ENCODE data around the gene KRTAP17-1.
A peak's percentile ranks its signal among the peaks of the same experiment; 100 is the strongest.
"Not testable (repeated sequence)": the region's sequence is repeated elsewhere in the genome, so short reads cannot be mapped to it uniquely, and the experiment has no call there.

KRTAP17-1 gene

GRCh38 chr17:41315204-41315794 lies at the start of gene KRTAP17-1:
KRTAP17-1 (minus strand) TSS chr17:41315710; CDS start chr17:41315650, 60 bp downstream.
- H3K4me3 Mint-ChIP-seq = no peak within 1 kb of the TSS
- ATAC-seq (no peak), DNase-seq (no peak)
- no peak within 1 kb of the TSS for H3K27ac Mint-ChIP-seq
- peaks cover 12% of the 10 kb centered on the region for H3K4me1 Mint-ChIP-seq
- H3K27me3 Mint-ChIP-seq = no peaks in the 10 kb centered on the region
- H3K9me3 Mint-ChIP-seq = peaks cover 9% of the 10 kb centered on the region in 2 donors

DNA sequence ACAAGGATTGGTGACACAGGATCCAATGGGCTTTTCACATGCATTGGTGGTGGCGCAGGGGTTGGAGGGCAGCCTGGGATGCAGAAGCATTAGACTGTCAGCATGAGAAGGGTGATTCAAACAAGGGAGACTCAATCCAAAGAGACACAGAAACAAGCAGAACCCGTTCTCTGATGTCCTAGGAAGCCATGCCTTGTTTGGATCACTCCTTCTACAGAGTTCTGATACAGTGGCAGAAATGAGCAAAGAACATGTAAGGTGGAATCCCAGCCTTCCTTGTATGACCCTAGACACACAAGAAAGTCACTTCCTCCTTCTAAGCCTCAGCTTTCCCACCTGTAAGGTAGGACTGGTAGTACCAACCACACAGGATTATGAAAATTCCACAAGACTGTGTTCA lies 48.4 kb upstream of the KRTAP17-1 start:
- Mint-ChIP-seq H3K27me3 (no peaks in the 10 kb centered on the region), H3K4me3 (no peak overlapping the region), H3K4me1 (no peaks in the 10 kb centered on the region), H3K9me3 (no peaks in the 10 kb centered on the region), H3K27ac (no peak overlapping the region)
- DNase-seq (no peak), ATAC-seq (no peak)

GRCh38 chr17:41360296-41360995 lies 44.9 kb upstream of the KRTAP17-1 start:
- Mint-ChIP-seq H3K27ac (no peak overlapping the region), H3K9me3 (peaks cover 0 to 5% of the 10 kb centered on the region in 2 donors), H3K4me1 (no peaks in the 10 kb centered on the region), H3K4me3 (no peak overlapping the region), H3K27me3 (no peaks in the 10 kb centered on the region)
- DNase-seq = no peak
- ATAC-seq = no peak

DNA sequence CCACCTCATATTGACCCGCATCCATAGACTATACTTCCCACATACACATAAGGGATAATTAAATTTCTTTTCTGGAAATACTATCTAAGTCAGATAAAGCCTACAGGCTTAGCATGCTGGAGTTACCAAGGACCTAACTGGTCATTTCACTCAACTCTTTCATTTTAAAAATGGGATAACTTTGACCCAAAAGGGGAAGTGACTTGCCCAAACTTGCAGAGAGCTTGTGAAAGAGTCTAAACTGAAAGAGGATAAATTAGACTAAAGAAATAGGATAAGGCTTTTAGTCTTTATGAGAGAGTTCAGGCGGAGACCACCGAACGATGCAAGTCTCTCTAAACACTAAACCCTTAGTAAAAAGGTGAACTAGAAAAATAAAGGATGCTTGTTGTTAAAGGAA lies 39.0 kb upstream of the KRTAP17-1 start:
- peaks cover 6% of the 10 kb centered on the region for H3K4me1 Mint-ChIP-seq
- H3K9me3 Mint-ChIP-seq = peaks cover 0 to 12% of the 10 kb centered on the region in 2 donors
- ATAC-seq (no peak), DNase-seq (no peak)
- no peak overlapping the region for H3K4me3 Mint-ChIP-seq
- no peaks in the 10 kb centered on the region for H3K27me3 Mint-ChIP-seq
- no peak overlapping the region for H3K27ac Mint-ChIP-seq

DNA sequence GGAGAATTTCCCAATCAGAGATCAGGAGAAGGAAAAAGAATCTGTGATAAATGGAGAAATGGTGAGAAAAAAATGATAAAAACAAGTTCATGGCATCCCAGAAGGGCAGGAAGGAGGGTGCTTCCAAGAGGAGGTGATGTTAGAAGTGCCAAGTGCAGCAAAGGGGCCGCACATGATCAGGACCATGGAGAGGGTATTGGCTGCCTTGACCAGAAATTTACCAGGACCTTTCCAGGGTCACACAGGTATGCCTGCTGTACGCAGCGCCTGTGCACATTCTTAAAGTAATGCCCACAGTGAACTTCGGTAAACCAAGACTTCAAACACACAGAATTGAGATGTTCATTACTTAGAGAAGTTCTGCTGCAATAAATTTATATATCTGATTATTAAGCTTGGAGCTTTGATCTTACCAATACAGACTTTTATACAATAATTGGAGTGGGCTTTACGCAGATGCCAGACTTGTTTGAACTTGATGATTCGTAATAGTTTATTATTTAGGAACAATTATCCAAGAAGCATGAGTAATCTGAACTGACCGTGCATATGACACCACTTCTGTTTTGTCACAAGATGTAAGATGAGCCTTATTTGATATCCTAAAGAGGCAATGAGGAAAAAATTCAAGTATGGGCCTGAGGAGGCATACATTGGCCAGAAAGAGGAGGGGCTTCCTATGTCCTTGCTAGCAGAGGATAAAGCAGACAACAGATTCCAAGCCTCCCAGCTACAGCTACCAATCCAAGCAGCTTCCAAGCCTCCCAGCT lies 37.3 kb upstream of the KRTAP17-1 start:
- Mint-ChIP-seq H3K4me3 (no peak overlapping the region), H3K4me1 (peaks cover 6% of the 10 kb centered on the region), H3K27ac (no peak overlapping the region), H3K27me3 (no peaks in the 10 kb centered on the region), H3K9me3 (peaks cover 0 to 12% of the 10 kb centered on the region in 2 donors)
- DNase-seq (no peak), ATAC-seq (no peak)

GRCh38 chr17:41351177-41351576 lies 35.7 kb upstream of the KRTAP17-1 start:
- H3K9me3 Mint-ChIP-seq = peaks cover 0 to 10% of the 10 kb centered on the region in 2 donors
- no peaks in the 10 kb centered on the region for H3K27me3 Mint-ChIP-seq
- H3K4me1 Mint-ChIP-seq = peaks cover 6% of the 10 kb centered on the region
- H3K4me3 Mint-ChIP-seq = no peak overlapping the region
- DNase-seq (no peak), ATAC-seq (no peak)
- no peak overlapping the region for H3K27ac Mint-ChIP-seq

DNA sequence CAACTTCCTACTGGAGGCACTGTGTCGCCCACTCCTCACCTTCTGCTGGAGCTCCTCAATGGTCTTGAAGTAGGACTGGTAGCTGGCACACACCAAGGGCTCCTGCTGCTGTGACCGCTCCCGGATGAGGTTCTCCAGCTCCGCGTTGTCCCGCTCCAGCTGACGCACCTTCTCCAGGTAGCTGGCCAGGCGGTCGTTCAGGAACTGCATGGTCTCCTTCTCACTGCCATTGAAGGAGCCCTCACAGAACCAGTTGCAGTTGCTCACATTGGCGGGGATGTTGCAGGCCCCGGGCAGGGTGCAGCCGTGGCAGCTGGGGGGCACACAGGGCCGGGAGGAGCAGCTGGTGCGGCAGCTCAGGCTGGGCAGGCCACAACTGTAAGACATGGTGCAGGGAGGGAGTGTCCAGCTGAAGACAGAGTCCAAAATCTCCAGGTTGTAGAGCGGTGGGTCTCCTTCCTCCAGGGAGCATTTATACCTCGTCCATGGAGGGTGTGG lies 34.9 kb upstream of the KRTAP17-1 start, which contains the start of gene KRT33A:
TSS of gene KRT33A (minus strand) at position 448 of the 498 bp plus-strand sequence. CDS start at position 387, 61 bp downstream.
- H3K9me3 Mint-ChIP-seq, DNase-seq, ATAC-seq, H3K4me3 Mint-ChIP-seq, H3K4me1 Mint-ChIP-seq, H3K27me3 Mint-ChIP-seq: not testable (repeated sequence)
- H3K27ac Mint-ChIP-seq = peak within 1 kb of the TSS in 1 of 2 donors; percentile 28

DNA sequence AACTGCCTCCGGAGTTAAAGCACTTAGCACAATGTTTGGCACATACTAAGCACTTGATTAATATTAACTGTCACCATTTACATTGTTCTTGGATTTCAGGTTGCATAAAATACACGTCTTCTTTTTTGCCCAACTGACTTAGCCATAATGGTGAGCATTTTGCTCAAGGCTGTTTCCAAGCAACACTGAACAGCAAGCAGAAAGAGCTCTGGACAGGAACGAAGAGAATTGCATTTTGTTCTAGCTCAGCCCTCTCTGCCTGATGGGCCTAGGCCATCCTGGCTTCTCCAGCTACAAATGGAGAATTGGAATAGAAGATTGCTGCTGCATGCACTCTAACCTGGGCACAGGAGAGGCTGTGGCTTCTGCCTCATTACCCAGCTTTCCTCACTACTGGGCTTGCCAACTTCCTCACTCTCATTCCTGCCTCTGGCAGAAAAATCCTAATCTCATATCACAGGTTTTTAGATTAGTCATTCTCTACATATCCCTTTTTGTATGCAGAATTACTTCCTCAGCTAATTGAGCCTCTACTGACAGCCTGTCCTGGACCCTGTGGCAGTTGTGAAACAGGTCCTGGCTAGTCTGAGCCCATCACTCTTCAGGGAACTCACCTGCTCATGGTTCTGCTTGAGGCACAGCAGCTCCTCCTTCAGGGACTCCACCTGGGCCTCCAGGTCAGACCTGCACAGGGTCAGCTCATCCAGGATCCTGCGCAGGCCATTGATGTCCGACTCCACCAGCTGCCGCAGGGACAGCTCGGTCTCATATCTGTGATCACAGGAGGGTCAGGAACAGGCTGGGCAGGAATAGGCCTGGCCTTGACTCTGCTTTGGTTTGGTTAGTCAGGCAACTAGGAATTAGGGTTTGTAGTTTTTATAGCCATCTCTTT lies 32.6 kb upstream of the KRTAP17-1 start:
- no peak overlapping the region for H3K4me3 Mint-ChIP-seq
- DNase-seq (no peak), ATAC-seq (no peak)
- H3K4me1 Mint-ChIP-seq = peaks cover 10% of the 10 kb centered on the region
- H3K27ac Mint-ChIP-seq = no peak overlapping the region
- no peaks in the 10 kb centered on the region for H3K27me3 Mint-ChIP-seq
- H3K9me3 Mint-ChIP-seq = peaks cover 4 to 11% of the 10 kb centered on the region in 2 donors

DNA sequence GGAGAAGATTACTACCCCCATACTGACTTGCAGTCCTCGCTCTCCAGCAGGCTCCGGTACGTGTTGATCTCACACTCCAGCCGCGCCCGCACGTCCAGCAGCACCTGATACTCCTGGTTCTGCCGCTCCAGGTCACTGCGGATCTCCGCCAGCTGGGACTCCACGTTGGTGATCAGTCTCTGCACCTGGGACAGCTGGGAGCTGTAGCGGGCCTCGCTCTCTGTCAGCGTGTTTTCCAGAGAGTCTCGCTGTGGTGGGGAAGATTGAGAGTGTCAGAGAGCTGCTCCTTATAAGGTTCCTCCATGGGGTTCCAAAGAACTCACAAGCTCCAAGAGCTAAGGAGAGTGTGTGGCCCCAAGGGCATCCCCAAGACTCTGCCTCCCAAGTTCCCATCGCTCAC lies 30.9 kb upstream of the KRTAP17-1 start:
- ATAC-seq, DNase-seq, H3K27ac Mint-ChIP-seq, H3K27me3 Mint-ChIP-seq, H3K4me3 Mint-ChIP-seq: not testable (repeated sequence)
- Mint-ChIP-seq H3K9me3 (peaks cover 8 to 11% of the 10 kb centered on the region in 2 donors), H3K4me1 (peaks cover 14% of the 10 kb centered on the region)

- Mint-ChIP-seq H3K27me3 (no peaks in the 10 kb centered on the region), H3K4me1 (peaks cover 17% of the 10 kb centered on the region), H3K27ac (no peak overlapping the region), H3K4me3 (no peak overlapping the region), H3K9me3 (peaks cover 8 to 11% of the 10 kb centered on the region in 2 donors)
- no peak for DNase-seq
- ATAC-seq = no peak
These were observed 30.5 kb upstream of the KRTAP17-1 start for GRCh38 chr17:41345992-41346391.

- ATAC-seq (no peak), DNase-seq (no peak)
- Mint-ChIP-seq H3K27me3 (no peaks in the 10 kb centered on the region), H3K4me1 (peaks cover 43% of the 10 kb centered on the region), H3K27ac (no peak overlapping the region), H3K4me3 (no peak overlapping the region), H3K9me3 (peaks cover 8 to 11% of the 10 kb centered on the region in 2 donors)
These were observed 27.5 kb upstream of the KRTAP17-1 start for GRCh38 chr17:41343029-41343428.

- Mint-ChIP-seq H3K27ac (peak overlapping the region; percentile 9 to 33), H3K9me3 (peaks cover 8 to 11% of the 10 kb centered on the region in 2 donors), H3K4me1 (peaks cover 44% of the 10 kb centered on the region), H3K4me3 (peak overlapping the region; percentile 27 to 35), H3K27me3 (no peaks in the 10 kb centered on the region)
- ATAC-seq (peak; percentile 85), DNase-seq (peak; percentile 48 to 80)
These were observed 25.7 kb upstream of the KRTAP17-1 start for GRCh38 chr17:41340934-41341861.

- Mint-ChIP-seq H3K27me3 (no peaks in the 10 kb centered on the region), H3K4me1 (peaks cover 51% of the 10 kb centered on the region), H3K27ac (no peak overlapping the region), H3K4me3 (peak overlapping the region in 1 of 2 donors; percentile 15), H3K9me3 (peaks cover 8 to 11% of the 10 kb centered on the region in 2 donors)
- ATAC-seq (no peak), DNase-seq (no peak)
These were observed 25.0 kb upstream of the KRTAP17-1 start for GRCh38 chr17:41340494-41340893.
